ENCODE measurements around the gene DLGAP5.

Gene DLGAP5

GRCh38 chr14:55128386-55129085 lies 62.8 kb downstream of the DLGAP5 start:
- FAIRE-seq = no peak

GRCh38 chr14:55127460-55127951 lies 63.9 kb downstream of the DLGAP5 start:
- no peak for FAIRE-seq

GRCh38 chr14:55126932-55127459 lies 64.4 kb downstream of the DLGAP5 start:
- no peak for FAIRE-seq

- FAIRE-seq = no peak
Measured at GRCh38 chr14:55126034-55126433, 65.4 kb downstream of the DLGAP5 start.

GRCh38 chr14:55125403-55125802 lies 66.0 kb downstream of the DLGAP5 start:
- no peak for FAIRE-seq

- no peak for FAIRE-seq
Measured at GRCh38 chr14:55124774-55125386, 66.5 kb downstream of the DLGAP5 start.

GRCh38 chr14:55123852-55124639 lies 67.3 kb downstream of the DLGAP5 start:
- no peak for FAIRE-seq

- no peak for FAIRE-seq
Measured at GRCh38 chr14:55123101-55123500, 68.3 kb downstream of the DLGAP5 start.

GRCh38 chr14:55122440-55122986 lies 68.9 kb downstream of the DLGAP5 start:
- no peak for FAIRE-seq

GRCh38 chr14:55121628-55122439 lies 69.6 kb downstream of the DLGAP5 start:
- FAIRE-seq = no peak

GRCh38 chr14:55120571-55121495 lies 70.6 kb downstream of the DLGAP5 start:
- no peak for FAIRE-seq

GRCh38 chr14:55118761-55119160 lies 72.6 kb downstream of the DLGAP5 start:
- FAIRE-seq = no peak

- no peak for FAIRE-seq
Measured at GRCh38 chr14:55117803-55118441, 73.5 kb downstream of the DLGAP5 start.

- no peak for FAIRE-seq
Measured at GRCh38 chr14:55116246-55117030, 74.9 kb downstream of the DLGAP5 start.

GRCh38 chr14:55115861-55116245 lies 75.5 kb downstream of the DLGAP5 start:
- FAIRE-seq = no peak

GRCh38 chr14:55115460-55115859 lies 75.9 kb downstream of the DLGAP5 start:
- FAIRE-seq = no peak

- no peak for FAIRE-seq
Measured at GRCh38 chr14:55114720-55115119, 76.7 kb downstream of the DLGAP5 start.

GRCh38 chr14:55111122-55111708 lies 80.2 kb downstream of the DLGAP5 start:
- no peak for FAIRE-seq

- no peak for FAIRE-seq
Measured at GRCh38 chr14:55109836-55110235, 81.5 kb downstream of the DLGAP5 start.
